ENCODE results near the gene CLSTN2. TPM values are rescaled to one million over a fixed set of nuclear protein-coding genes. Genes with fewer than 3 reads are reported as not detected.

Gene CLSTN2
- total RNA-seq, 2 donors from 2014 or later, result 3.5 to 60.3 TPM

GRCh38 chr3:140438736-140439470 is 503.9 kb downstream of the CLSTN2 start:
- 56% methylated on average over 6 of the region's 6 CpGs for WGBS
- intact Hi-C loops (cut with DNase I), result no loop called here
- Histone ChIP-seq H3K27me3 (replicated peaks; ENCODE audit: insufficient read depth) (no peaks in the 10 kb centered on the region), H3K36me3 (no peaks in the 10 kb centered on the region), H3K27ac (no peak overlapping the region), H3K4me3 (no peak overlapping the region), H3K9me3 (no peaks in the 10 kb centered on the region), H3K4me1 (replicated peaks) (no peaks in the 10 kb centered on the region)
- TF ChIP-seq POLR2A (IDR thresholded peaks at IDR 0.05) (no peak), POLR2AphosphoS5 (IDR thresholded peaks at IDR 0.05) (no peak), CTCF (IDR thresholded peaks at IDR 0.05) (no peak)
- DNase-seq (ENCODE audit: low spot score), result no peak

DNA sequence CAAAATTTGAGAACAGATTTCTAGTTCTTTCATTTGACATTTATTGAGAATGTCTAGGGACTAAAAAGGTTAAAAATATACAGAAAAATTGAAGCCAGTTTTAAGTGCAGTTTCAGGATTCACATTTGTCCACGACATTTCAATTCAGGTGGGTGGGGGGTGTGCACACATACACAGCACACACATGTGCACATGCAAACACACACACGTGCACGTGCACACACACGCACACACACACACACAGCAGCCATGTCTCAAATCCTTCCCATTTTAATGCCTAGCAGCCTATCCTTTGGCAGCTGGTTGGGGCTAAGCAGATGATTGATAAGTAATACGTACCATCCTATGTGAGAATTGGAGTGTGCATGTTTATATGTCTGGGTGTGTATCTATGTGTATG is 504.5 kb downstream of the CLSTN2 start:
- H3K9me3 ChIP-seq, result no peaks in the 10 kb centered on the region
- no peaks in the 10 kb centered on the region for H3K36me3 ChIP-seq
- no peaks in the 10 kb centered on the region for H3K27me3 ChIP-seq (replicated peaks; ENCODE audit: insufficient read depth)
- 58% methylated on average over 5 of the region's 5 CpGs for WGBS
- H3K27ac ChIP-seq, result no peak overlapping the region
- no peak for TF ChIP-seq POLR2A (IDR thresholded peaks at IDR 0.05)
- TF ChIP-seq POLR2AphosphoS5 (IDR thresholded peaks at IDR 0.05), result no peak
- no peak for TF ChIP-seq CTCF (IDR thresholded peaks at IDR 0.05)
- DNase-seq (ENCODE audit: low spot score), result no peak
- H3K4me3 ChIP-seq, result no peak overlapping the region
- H3K4me1 ChIP-seq (replicated peaks), result no peaks in the 10 kb centered on the region
- intact Hi-C loops (cut with DNase I), result no loop called here

DNA sequence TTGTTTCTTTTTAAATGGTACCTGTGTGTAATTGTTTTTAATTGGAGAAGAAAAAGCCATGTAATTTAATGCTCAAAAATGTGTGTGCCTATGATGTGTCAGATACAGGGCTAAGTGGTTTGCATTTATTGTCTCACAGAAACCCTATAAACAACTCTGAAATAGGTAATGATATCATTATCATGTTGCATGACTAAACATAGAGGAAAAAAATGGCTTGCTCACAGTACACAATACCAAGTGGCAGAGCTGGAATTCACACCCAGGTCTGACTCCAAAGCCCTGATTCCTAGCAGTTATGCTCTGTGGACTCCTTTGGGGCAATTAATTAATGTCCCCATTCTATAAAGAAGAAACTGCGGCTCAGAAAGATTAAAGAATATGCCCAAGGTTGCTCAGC is 505.5 kb downstream of the CLSTN2 start:
- no peak for DNase-seq (ENCODE audit: low spot score)
- TF ChIP-seq POLR2A (IDR thresholded peaks at IDR 0.05), result no peak
- TF ChIP-seq POLR2AphosphoS5 (IDR thresholded peaks at IDR 0.05), result no peak
- TF ChIP-seq CTCF (IDR thresholded peaks at IDR 0.05), result no peak
- H3K9me3 ChIP-seq, result no peaks in the 10 kb centered on the region
- H3K4me1 ChIP-seq (replicated peaks), result no peaks in the 10 kb centered on the region
- 60% methylated on average over 1 of the region's 1 CpG for WGBS
- no peak overlapping the region for H3K4me3 ChIP-seq
- no peaks in the 10 kb centered on the region for H3K36me3 ChIP-seq
- no peaks in the 10 kb centered on the region for H3K27me3 ChIP-seq (replicated peaks; ENCODE audit: insufficient read depth)
- no peak overlapping the region for H3K27ac ChIP-seq
- intact Hi-C loops (cut with DNase I), result no loop called here

GRCh38 chr3:140441006-140441405 is 506.0 kb downstream of the CLSTN2 start:
- no peak for DNase-seq (ENCODE audit: low spot score)
- intact Hi-C loops (cut with DNase I), result no loop called here
- 62% methylated on average over 2 of the region's 2 CpGs for WGBS

More at GRCh38 chr3:140441006-140441405, 506.0 kb downstream of the CLSTN2 start:
- no peaks in the 10 kb centered on the region for H3K27me3 ChIP-seq (replicated peaks; ENCODE audit: insufficient read depth)
- H3K27ac ChIP-seq, result no peak overlapping the region
- no peaks in the 10 kb centered on the region for H3K9me3 ChIP-seq
- H3K4me3 ChIP-seq, result no peak overlapping the region
- TF ChIP-seq POLR2A (IDR thresholded peaks at IDR 0.05), result no peak
- TF ChIP-seq POLR2AphosphoS5 (IDR thresholded peaks at IDR 0.05), result no peak
- TF ChIP-seq CTCF (IDR thresholded peaks at IDR 0.05), result no peak
- no peaks in the 10 kb centered on the region for H3K36me3 ChIP-seq
- H3K4me1 ChIP-seq (replicated peaks), result no peaks in the 10 kb centered on the region

Measured in prostate gland (tissue), 2 donors.